T-cell (primary cell): Measurements from ENCODE around the gene PHKB. TPM values are rescaled to one million over a fixed set of nuclear protein-coding genes. Genes with fewer than 3 reads are reported as not detected.
A peak's percentile ranks its signal among the peaks of the same experiment; 100 is the strongest.

Experiments
- ATAC-seq, 4 experiments: fragments of 200-7000 bp in 3 of 4; fragments of 150-1000 bp in 1 of 4; cut with Tn5 transposase; replicated peaks in 1 of 4; 1 replicate in 3 of 4; 2 replicates in 1 of 4; pipeline ENCODE4 v1.10.0; 2021; ENCODE audit warnings: moderate library complexity in 3 of 4, mild to moderate bottlenecking in 2 of 4, moderate number of reproducible peaks in 1 of 4
- CTCF ChIA-PET, 2 donors: fragments of 300-600 bp; sonication (Branson Sonifier 250); formaldehyde crosslinking; loops; one replicate each; lab custom pipeline; 2022; ENCODE audit warnings: antibody characterized with exemption in 2 of 2; lab: Charles Lee
- POLR2A ChIA-PET, 2 donors: fragments of 300-600 bp; sonication (Branson Sonifier 250); formaldehyde crosslinking; loops; one replicate each; lab custom pipeline; 2022; ENCODE audit warnings: antibody characterized with exemption in 2 of 2; lab: Charles Lee
- DNase-seq, 35 experiments: peaks; one replicate each; pipeline versions ENCODE4 v3.0.0 to v3.0.0-alpha.2; 2013 to 2023
- H3K27ac ChIP-seq: one replicate; pipeline ENCODE4 v1.5.1; 2013; ENCODE audit warnings: low read length
- H3K27me3 ChIP-seq, 2 experiments: replicated peaks in 1 of 2; 1 replicate in 1 of 2; 2 replicates in 1 of 2; pipeline versions ENCODE4 v1.6.1 to v1.7.0; 2013; ENCODE audit warnings: low read length in 1 of 2, mixed read lengths in 1 of 2; ENCODE audit not compliant: control insufficient read depth in 2 of 2, insufficient read depth in 2 of 2; ENCODE audit errors: extremely low read depth in 1 of 2
- H3K36me3 ChIP-seq, 2 donors: 1 replicate in 1 of 2; 2 replicates in 1 of 2; pipeline versions ENCODE4 v1.6.1 to v1.7.0; 2013; ENCODE audit warnings: low read length in 1 of 2; ENCODE audit not compliant: control insufficient read depth in 2 of 2, insufficient read depth in 1 of 2; ENCODE audit errors: extremely low read depth in 1 of 2
- H3K4me1 ChIP-seq, 2 experiments: 1 replicate in 1 of 2; 2 replicates in 1 of 2; pipeline versions ENCODE4 v1.6.1 to v1.7.0; 2013; ENCODE audit warnings: low read length in 2 of 2, mixed read lengths in 1 of 2; ENCODE audit not compliant: insufficient read depth in 2 of 2, control insufficient read depth in 1 of 2; ENCODE audit errors: extremely low read depth in 1 of 2
- H3K4me3 ChIP-seq, 2 donors: 1 replicate in 1 of 2; 2 replicates in 1 of 2; pipeline versions ENCODE4 v1.5.1 to v1.7.0; 2013; ENCODE audit warnings: mild to moderate bottlenecking in 2 of 2, low read length in 1 of 2, moderate library complexity in 1 of 2; ENCODE audit not compliant: control insufficient read depth in 1 of 2; ENCODE audit errors: extremely low read depth in 1 of 2
- H3K9me3 ChIP-seq: 2 replicates; pipeline ENCODE4 v1.7.0; 2013
- H3K27ac Mint-ChIP-seq, 2 donors: one replicate each; pipeline ENCODE4 v1.8.0; 2020 to 2021; ENCODE audit warnings: mild to moderate bottlenecking in 2 of 2, mixed read lengths in 2 of 2
- H3K27me3 Mint-ChIP-seq, 2 donors: one replicate each; pipeline ENCODE4 v1.8.0; 2021 to 2022; ENCODE audit warnings: mixed read lengths in 2 of 2
- H3K36me3 Mint-ChIP-seq: one replicate; pipeline ENCODE4 v1.8.0; 2021; ENCODE audit warnings: mixed read lengths
- H3K4me1 Mint-ChIP-seq, 3 donors: one replicate each; pipeline ENCODE4 v1.8.0; 2020 to 2022; ENCODE audit warnings: mixed read lengths in 3 of 3, mild to moderate bottlenecking in 1 of 3
- H3K4me3 Mint-ChIP-seq, 3 donors: one replicate each; pipeline ENCODE4 v1.8.0; 2020 to 2022; ENCODE audit warnings: mild to moderate bottlenecking in 3 of 3, mixed read lengths in 3 of 3, moderate library complexity in 3 of 3
- H3K9me3 Mint-ChIP-seq, 3 donors: one replicate each; pipeline ENCODE4 v1.8.0; 2020 to 2022; ENCODE audit warnings: mixed read lengths in 3 of 3
- WGBS: methylation state at CpG from one replicate; pipeline ENCODE4 v1.1.5; 2013; ENCODE audit warnings: missing lambda C conversion rate; ENCODE audit not compliant: insufficient coverage; 5-methylcytosine and 5-hydroxymethylcytosine counted together
- total RNA-seq, 35 experiments: library from RNA in 6 of 35; stranded (reverse) in 6 of 35; fragments of 120-200 nt in 1 of 35; gene quantifications; one replicate each; pipeline versions ENCODE4 v1.2.1 to v1.2.4 and lab custom pipeline; 2013 to 2026

PHKB gene
- total RNA-seq, 5 donors from 2014 or later (not counting 1 experiment from before 2014, with no cell fraction given), result 40.6 to 67.5 (median 48.8) TPM

- H3K4me1 Mint-ChIP-seq, result peaks cover 6 to 13% (median 9%) of the 10 kb centered on the region in 3 donors
- Histone ChIP-seq H3K4me1 (no peaks in the 10 kb centered on the region), H3K27me3 (no peaks in the 10 kb centered on the region), H3K36me3 (peaks cover 0 to 11% of the 10 kb centered on the region in 2 donors), H3K4me3 (no peak overlapping the region), H3K9me3 (no peaks in the 10 kb centered on the region), H3K27ac (no peak overlapping the region)
- H3K27ac Mint-ChIP-seq, result peak overlapping the region in 1 of 2 donors; percentile 24
- POLR2A ChIA-PET, result no interaction called here
- no peaks in the 10 kb centered on the region for H3K9me3 Mint-ChIP-seq
- no peaks in the 10 kb centered on the region for H3K27me3 Mint-ChIP-seq
- WGBS, result 65% methylated on average over 3 of the region's 4 CpGs
- CTCF ChIA-PET, result no interaction called here
- H3K4me3 Mint-ChIP-seq, result no peak overlapping the region
- peaks cover 53% of the 10 kb centered on the region for H3K36me3 Mint-ChIP-seq
- ATAC-seq (peak; percentile 40 to 48 (median 46)), DNase-seq (peak in 5 of 35 experiments; percentile 2 to 13 (median 4))
Measured at GRCh38 chr16:47643323-47644000, 182.3 kb downstream of the PHKB start.

- no CpG with 5 or more reads among the region's 2 CpGs for WGBS
- Histone ChIP-seq H3K9me3 (no peaks in the 10 kb centered on the region), H3K27ac (no peak overlapping the region), H3K4me3 (no peak overlapping the region), H3K27me3 (no peaks in the 10 kb centered on the region), H3K36me3 (peaks cover 0 to 11% of the 10 kb centered on the region in 2 donors), H3K4me1 (no peaks in the 10 kb centered on the region)
- ChIA-PET CTCF (no interaction called here), POLR2A (no interaction called here)
- Mint-ChIP-seq H3K4me1 (peaks cover 6 to 13% (median 9%) of the 10 kb centered on the region in 3 donors), H3K9me3 (no peaks in the 10 kb centered on the region), H3K4me3 (no peak overlapping the region), H3K36me3 (peaks cover 55% of the 10 kb centered on the region), H3K27ac (no peak overlapping the region), H3K27me3 (no peaks in the 10 kb centered on the region)
- ATAC-seq (no peak), DNase-seq (no peak)
Measured at GRCh38 chr16:47644166-47644565, 183.0 kb downstream of the PHKB start.

GRCh38 chr16:47644661-47645060 is 183.5 kb downstream of the PHKB start:
- H3K4me1 Mint-ChIP-seq, result peaks cover 6 to 13% (median 9%) of the 10 kb centered on the region in 3 donors
- Histone ChIP-seq H3K27me3 (no peaks in the 10 kb centered on the region), H3K4me1 (no peaks in the 10 kb centered on the region), H3K4me3 (no peak overlapping the region), H3K27ac (no peak overlapping the region), H3K36me3 (peaks cover 0 to 11% of the 10 kb centered on the region in 2 donors), H3K9me3 (no peaks in the 10 kb centered on the region)
- no peak overlapping the region for H3K4me3 Mint-ChIP-seq
- no peak overlapping the region for H3K27ac Mint-ChIP-seq
- DNase-seq (no peak), ATAC-seq (no peak)
- H3K27me3 Mint-ChIP-seq, result no peaks in the 10 kb centered on the region
- POLR2A ChIA-PET, result no interaction called here
- H3K36me3 Mint-ChIP-seq, result peaks cover 58% of the 10 kb centered on the region
- CTCF ChIA-PET, result no interaction called here
- H3K9me3 Mint-ChIP-seq, result no peaks in the 10 kb centered on the region

GRCh38 chr16:47646914-47647313 is 185.8 kb downstream of the PHKB start:
- no peak overlapping the region for H3K4me3 ChIP-seq
- DNase-seq (no peak), ATAC-seq (no peak)
- no peaks in the 10 kb centered on the region for H3K9me3 Mint-ChIP-seq
- ChIA-PET POLR2A (no interaction called here), CTCF (no interaction called here)
- H3K36me3 ChIP-seq, result peaks cover 0 to 25% of the 10 kb centered on the region in 2 donors
- H3K9me3 ChIP-seq, result no peaks in the 10 kb centered on the region
- WGBS, result 100% methylated on average over 1 of the region's 4 CpGs
- H3K27ac Mint-ChIP-seq, result no peak overlapping the region
- H3K4me1 Mint-ChIP-seq, result peaks cover 6 to 13% (median 9%) of the 10 kb centered on the region in 3 donors
- H3K27ac ChIP-seq, result no peak overlapping the region
- no peak overlapping the region for H3K4me3 Mint-ChIP-seq
- no peaks in the 10 kb centered on the region for H3K27me3 ChIP-seq
- peaks cover 68% of the 10 kb centered on the region for H3K36me3 Mint-ChIP-seq
- no peaks in the 10 kb centered on the region for H3K27me3 Mint-ChIP-seq
- no peaks in the 10 kb centered on the region for H3K4me1 ChIP-seq

GRCh38 chr16:47657032-47657431 is 195.9 kb downstream of the PHKB start:
- H3K36me3 ChIP-seq, result peaks cover 3 to 34% of the 10 kb centered on the region in 2 donors
- no peak overlapping the region for H3K27ac Mint-ChIP-seq
- H3K27ac ChIP-seq, result no peak overlapping the region
- H3K36me3 Mint-ChIP-seq, result peaks cover 68% of the 10 kb centered on the region
- no peak overlapping the region for H3K4me3 ChIP-seq
- H3K4me1 ChIP-seq, result no peaks in the 10 kb centered on the region
- H3K4me1 Mint-ChIP-seq, result no peaks in the 10 kb centered on the region
- ChIA-PET POLR2A (no interaction called here), CTCF (no interaction called here)
- no peaks in the 10 kb centered on the region for H3K9me3 ChIP-seq
- DNase-seq (no peak), ATAC-seq (no peak)
- no peaks in the 10 kb centered on the region for H3K27me3 ChIP-seq
- H3K27me3 Mint-ChIP-seq, result no peaks in the 10 kb centered on the region
- H3K4me3 Mint-ChIP-seq, result no peak overlapping the region
- no peaks in the 10 kb centered on the region for H3K9me3 Mint-ChIP-seq
- WGBS, result 80% methylated on average over 1 of the region's 3 CpGs

GRCh38 chr16:47657977-47658376 is 196.8 kb downstream of the PHKB start:
- ChIA-PET POLR2A (no interaction called here), CTCF (no interaction called here)
- Histone ChIP-seq H3K4me3 (no peak overlapping the region), H3K27ac (no peak overlapping the region), H3K9me3 (no peaks in the 10 kb centered on the region), H3K4me1 (no peaks in the 10 kb centered on the region), H3K27me3 (no peaks in the 10 kb centered on the region), H3K36me3 (peaks cover 3 to 32% of the 10 kb centered on the region in 2 donors)
- Mint-ChIP-seq H3K36me3 (peaks cover 63% of the 10 kb centered on the region), H3K4me1 (no peaks in the 10 kb centered on the region), H3K27ac (no peak overlapping the region), H3K27me3 (no peaks in the 10 kb centered on the region), H3K4me3 (no peak overlapping the region), H3K9me3 (no peaks in the 10 kb centered on the region)
- 100% methylated on average over 1 of the region's 1 CpG for WGBS
- no peak for DNase-seq
- ATAC-seq, result no peak
